HepG2 (cell line): ENCODE data around the gene KDM1B.
"Not testable (repeated sequence)": the region's sequence is repeated elsewhere in the genome, so short reads cannot be mapped to it uniquely, and the experiment has no call there.

ENCODE experiments used
- NFIC ChIP-seq: IDR thresholded peaks from 2 replicates; pipeline ENCODE4 v1.6.1; 2012; ENCODE audit warnings: mild to moderate bottlenecking, low read length, inconsistent platforms
- SNRNP70 ChIP-seq: fragments of 200-400 bp; formaldehyde crosslinking; IDR thresholded peaks from 2 replicates; pipeline ENCODE4 v1.6.1; 2017; ENCODE audit warnings: mild to moderate bottlenecking, low read depth, low read length, moderate library complexity
- ZBTB43 ChIP-seq: sonication (generic); formaldehyde crosslinking; conservative IDR thresholded peaks from 2 replicates; pipeline ENCODE4 v1.4.0; 2020; ENCODE audit warnings: missing genetic modification reagents
- ZNF569 ChIP-seq: sonication (generic); formaldehyde crosslinking; IDR thresholded peaks from 2 replicates; pipeline ENCODE4 v1.5.0; 2020; ENCODE audit warnings: mild to moderate bottlenecking, missing genetic modification reagents, moderate library complexity, borderline replicate concordance
- ZNF687 ChIP-seq: sonication (generic); formaldehyde crosslinking; IDR thresholded peaks from 2 replicates; pipeline ENCODE4 v1.5.1; 2020; ENCODE audit warnings: mild to moderate bottlenecking, missing genetic modification reagents, moderate library complexity

- not testable (repeated sequence) for TF ChIP-seq ZNF569 (CRISPR knock-in tag); ZBTB43 (CRISPR knock-in tag); ZNF687 (CRISPR knock-in tag); NFIC; SNRNP70
These were observed 78.5 kb downstream of the KDM1B start for GRCh38 chr6:18233770-18234169.
